ENCODE measurements around the gene MICAL3. TPM values are rescaled to one million over a fixed set of nuclear protein-coding genes. Genes with fewer than 3 reads are reported as not detected.

The MICAL3 gene
- total and polyA plus RNA-seq, 9 donors, result 17.5 to 106 (median 81.3) TPM

DNA sequence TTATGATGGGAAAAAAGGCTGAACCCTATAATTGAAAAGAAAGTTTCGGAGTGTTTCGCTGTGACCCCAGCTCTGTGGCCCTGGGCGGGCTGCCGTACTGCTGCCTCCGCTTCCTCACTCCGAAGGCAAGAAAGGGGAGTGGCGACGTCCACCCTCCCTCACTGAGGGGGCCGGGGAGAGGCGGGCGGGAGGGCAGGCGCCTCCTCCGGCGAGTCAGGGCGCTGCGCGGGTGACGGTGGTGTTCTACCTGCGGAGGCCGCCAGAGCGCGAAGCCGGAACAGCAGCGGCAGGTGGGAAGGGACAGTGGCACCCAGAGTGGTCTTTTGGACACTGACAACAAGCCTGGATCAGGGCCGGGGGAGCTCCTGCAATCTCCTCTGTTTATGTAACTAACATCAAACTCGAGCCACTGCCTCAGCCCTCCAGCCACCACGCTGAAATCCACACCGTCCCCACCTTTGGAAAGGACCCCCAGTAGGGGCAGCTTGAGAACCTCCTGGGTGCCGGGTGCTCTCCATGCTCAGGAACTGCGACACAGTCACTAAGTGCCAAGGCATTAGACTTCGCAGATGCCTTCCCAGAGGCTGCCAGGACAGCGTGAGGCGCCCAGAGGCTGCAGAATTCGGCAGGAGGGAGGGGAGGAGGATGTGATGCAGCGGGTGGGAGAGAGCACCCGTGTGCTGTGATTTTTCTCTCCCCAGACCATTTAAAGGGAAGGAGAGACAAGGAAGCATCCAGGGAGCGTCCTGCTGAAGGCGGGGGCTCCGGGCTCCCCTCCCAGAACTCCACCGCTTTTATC is 275.6 kb downstream of the MICAL3 start:
- TF ChIP-seq, protein P1, sequence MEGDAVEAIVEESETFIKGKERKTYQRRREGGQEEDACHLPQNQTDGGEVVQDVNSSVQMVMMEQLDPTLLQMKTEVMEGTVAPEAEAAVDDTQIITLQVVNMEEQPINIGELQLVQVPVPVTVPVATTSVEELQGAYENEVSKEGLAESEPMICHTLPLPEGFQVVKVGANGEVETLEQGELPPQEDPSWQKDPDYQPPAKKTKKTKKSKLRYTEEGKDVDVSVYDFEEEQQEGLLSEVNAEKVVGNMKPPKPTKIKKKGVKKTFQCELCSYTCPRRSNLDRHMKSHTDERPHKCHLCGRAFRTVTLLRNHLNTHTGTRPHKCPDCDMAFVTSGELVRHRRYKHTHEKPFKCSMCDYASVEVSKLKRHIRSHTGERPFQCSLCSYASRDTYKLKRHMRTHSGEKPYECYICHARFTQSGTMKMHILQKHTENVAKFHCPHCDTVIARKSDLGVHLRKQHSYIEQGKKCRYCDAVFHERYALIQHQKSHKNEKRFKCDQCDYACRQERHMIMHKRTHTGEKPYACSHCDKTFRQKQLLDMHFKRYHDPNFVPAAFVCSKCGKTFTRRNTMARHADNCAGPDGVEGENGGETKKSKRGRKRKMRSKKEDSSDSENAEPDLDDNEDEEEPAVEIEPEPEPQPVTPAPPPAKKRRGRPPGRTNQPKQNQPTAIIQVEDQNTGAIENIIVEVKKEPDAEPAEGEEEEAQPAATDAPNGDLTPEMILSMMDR (IDR thresholded peaks at IDR 0.05), result no peak
- no peak for TF ChIP-seq EP300 (IDR thresholded peaks at IDR 0.05)
- no peak for TF ChIP-seq POLR2A (IDR thresholded peaks at IDR 0.05)
- no peak overlapping the region for H3K27ac ChIP-seq
- no peak overlapping the region for H3K4me3 ChIP-seq
- intact Hi-C loops (cut with DNase I), result no loop called here
- H3K36me3 ChIP-seq, result no peaks in the 10 kb centered on the region
- peaks cover 6% of the 10 kb centered on the region for H3K4me1 ChIP-seq (ENCODE audit: insufficient read depth)
- WGBS, 3 donors, result 69 to 83% (median 72%) methylated on average over 40 of the region's 40 CpGs
- no peaks in the 10 kb centered on the region for H3K27me3 ChIP-seq
- no peak for DNase-seq
- no peaks in the 10 kb centered on the region for H3K9me3 ChIP-seq

DNA sequence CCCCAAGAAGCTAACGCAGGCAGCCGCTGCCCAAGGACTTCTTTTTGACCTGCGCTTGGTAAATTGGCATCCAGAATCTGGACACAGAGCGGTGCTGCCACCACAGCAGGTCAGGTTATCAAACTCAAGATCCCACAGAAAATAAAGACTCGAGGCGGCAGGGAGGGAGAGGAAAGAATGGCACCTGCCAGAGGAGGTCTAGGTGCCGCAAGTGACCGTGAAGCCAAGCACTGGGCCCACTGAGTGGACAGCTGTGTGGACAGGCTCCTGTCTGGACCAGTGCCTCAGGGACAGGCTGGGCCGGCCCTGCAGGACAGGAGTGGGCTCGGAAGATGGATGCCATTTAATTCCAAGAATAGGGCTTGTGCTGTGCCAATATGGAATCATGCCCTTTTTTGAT is 277.4 kb downstream of the MICAL3 start:
- H3K27ac ChIP-seq, result no peak overlapping the region
- no peaks in the 10 kb centered on the region for H3K9me3 ChIP-seq
- intact Hi-C loops (cut with DNase I), result no loop called here
- H3K36me3 ChIP-seq, result no peaks in the 10 kb centered on the region
- H3K4me1 ChIP-seq (ENCODE audit: insufficient read depth), result peaks cover 9% of the 10 kb centered on the region
- DNase-seq, result no peak
- WGBS, 3 donors, result 94 to 98% (median 95%) methylated on average over 10 of the region's 10 CpGs
- no peaks in the 10 kb centered on the region for H3K27me3 ChIP-seq
- no peak for TF ChIP-seq EP300 (IDR thresholded peaks at IDR 0.05)
- no peak for TF ChIP-seq POLR2A (IDR thresholded peaks at IDR 0.05)
- TF ChIP-seq, protein P1 (IDR thresholded peaks at IDR 0.05), result no peak
- H3K4me3 ChIP-seq, result no peak overlapping the region

DNA sequence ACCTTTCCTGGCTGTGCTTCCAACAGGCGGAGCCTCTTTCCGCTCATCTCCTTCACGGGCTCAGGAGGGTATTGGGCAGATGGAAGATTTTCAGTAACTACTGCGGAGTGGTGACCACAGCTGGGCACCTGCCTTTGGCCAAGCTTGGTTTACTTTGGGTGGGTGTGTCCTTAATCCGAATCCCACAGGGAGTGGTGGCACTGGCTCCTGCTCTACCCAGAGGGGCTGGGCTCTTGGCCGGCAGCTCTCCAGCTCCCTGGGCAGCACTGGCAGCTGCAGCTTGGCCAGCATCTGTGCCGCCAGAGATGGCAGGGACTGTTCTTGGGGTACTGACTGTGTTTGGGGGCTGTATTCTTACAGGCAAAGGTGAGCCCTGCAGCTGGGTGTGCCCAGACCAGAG is 279.9 kb downstream of the MICAL3 start:
- WGBS, 3 donors, result 67 to 80% (median 77%) methylated on average over 7 of the region's 7 CpGs
- TF ChIP-seq, protein P1 (IDR thresholded peaks at IDR 0.05), result no peak
- TF ChIP-seq EP300 (IDR thresholded peaks at IDR 0.05) (no peak), POLR2A (IDR thresholded peaks at IDR 0.05) (no peak)
- Histone ChIP-seq H3K36me3 (no peaks in the 10 kb centered on the region), H3K27ac (no peak overlapping the region), H3K4me3 (no peak overlapping the region), H3K9me3 (no peaks in the 10 kb centered on the region), H3K27me3 (no peaks in the 10 kb centered on the region), H3K4me1 (ENCODE audit: insufficient read depth) (peaks cover 9% of the 10 kb centered on the region)
- intact Hi-C loops (cut with DNase I), result no loop called here
- no peak for DNase-seq

DNA sequence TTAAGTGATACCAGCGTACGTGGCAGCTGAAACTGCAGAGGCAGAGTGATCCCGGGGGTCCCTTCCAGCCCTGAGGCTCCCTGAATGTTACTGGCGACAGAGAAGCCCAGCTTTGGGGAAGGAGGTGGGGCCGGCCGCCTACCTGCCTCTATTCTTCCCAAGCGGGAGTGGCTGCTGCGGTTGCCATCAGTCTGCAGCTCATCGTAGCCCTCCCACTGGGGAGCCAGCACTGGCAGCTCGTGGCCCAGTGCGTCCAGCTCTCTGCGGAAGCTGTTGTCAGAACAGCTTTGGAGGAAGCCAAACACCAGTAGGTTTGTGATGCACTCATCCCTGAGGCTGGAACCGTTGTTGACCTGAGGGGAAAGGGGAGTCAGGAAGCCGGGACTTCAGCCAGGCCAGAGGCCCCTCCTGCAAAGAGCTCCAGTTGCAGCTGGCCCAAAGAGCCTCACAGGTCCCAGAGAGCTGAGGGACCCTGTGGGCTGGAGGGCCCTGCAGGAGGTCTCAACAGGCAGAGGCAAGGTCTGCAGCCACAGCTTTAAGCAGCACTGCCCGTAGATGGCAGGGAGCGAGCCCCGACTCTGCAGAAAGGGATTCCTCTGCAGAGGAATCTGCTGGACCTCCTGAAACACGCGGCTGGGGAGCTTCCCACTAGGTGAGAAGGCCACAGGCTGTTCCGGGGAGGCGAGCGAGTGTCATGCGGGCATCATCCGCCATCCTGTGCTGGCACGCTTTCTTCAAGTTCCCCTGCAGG is 280.5 kb downstream of the MICAL3 start:
- WGBS, 3 donors, result 36 to 56% (median 51%) methylated on average over 25 of the region's 25 CpGs
- Histone ChIP-seq H3K27ac (no peak overlapping the region), H3K36me3 (no peaks in the 10 kb centered on the region), H3K4me1 (ENCODE audit: insufficient read depth) (peaks cover 9% of the 10 kb centered on the region), H3K4me3 (no peak overlapping the region), H3K9me3 (no peaks in the 10 kb centered on the region), H3K27me3 (no peaks in the 10 kb centered on the region)
- TF ChIP-seq, protein P1 (IDR thresholded peaks at IDR 0.05), result no peak
- TF ChIP-seq POLR2A (IDR thresholded peaks at IDR 0.05) (no peak), EP300 (IDR thresholded peaks at IDR 0.05) (no peak)
- DNase-seq, result peak in 1 of 5 donors; percentile 22
- intact Hi-C loops (cut with DNase I), result no loop called here
